ENCODE results near the gene XRCC1.
A peak's percentile ranks its signal among the peaks of the same experiment; 100 is the strongest.
"Not testable (repeated sequence)": the region's sequence is repeated elsewhere in the genome, so short reads cannot be mapped to it uniquely, and the experiment has no call there.

Gene XRCC1

GRCh38 chr19:43591904-43592772, 16.8 kb upstream of the XRCC1 start (continued):
- TF ChIP-seq ZNF146 (tag by site-specific recombination; IDR thresholded peaks at IDR 0.05) (no peak), ZNF112 (tag by site-specific recombination; IDR thresholded peaks at IDR 0.05) (no peak), ZNF558 (tag by site-specific recombination; IDR thresholded peaks at IDR 0.05) (no peak), ZNF747 (tag by site-specific recombination; IDR thresholded peaks at IDR 0.05) (no peak), GLI4 (tag by site-specific recombination; IDR thresholded peaks at IDR 0.05) (no peak), SP3 (tag by site-specific recombination; IDR thresholded peaks at IDR 0.05) (no peak), OVOL3 (tag by site-specific recombination; IDR thresholded peaks at IDR 0.05) (no peak), ZNF274 (IDR thresholded peaks at IDR 0.05; ENCODE audit: low read length) (no peak), ZNF274 (tag by site-specific recombination; IDR thresholded peaks at IDR 0.05; ENCODE audit: borderline replicate concordance) (no peak)

GRCh38 chr19:43589678-43590077, 14.4 kb upstream of the XRCC1 start:
- TF ChIP-seq ZNF501 (tag by site-specific recombination; IDR thresholded peaks at IDR 0.05) (no peak), ZNF600 (tag by site-specific recombination; IDR thresholded peaks at IDR 0.05) (no peak), SALL2 (tag by site-specific recombination; IDR thresholded peaks at IDR 0.05; ENCODE audit: borderline replicate concordance) (no peak), ZNF121 (tag by site-specific recombination; IDR thresholded peaks at IDR 0.05) (0 out of 2 replicates have a peak, but pooled peaks have one; percentile 12), KLF9 (tag by site-specific recombination; IDR thresholded peaks at IDR 0.05; ENCODE audit: low read depth) (no peak)
- Histone ChIP-seq H3K36me3 (ENCODE audit: control insufficient read depth in 2 of 2, insufficient read depth in 1 of 2, low read length in 2 of 2) (peaks cover 55 to 71% of the 10 kb centered on the region in 2 experiments), H3K4me3 (ENCODE audit: low read depth, low read length) (no peak overlapping the region), H3K9me3 (ENCODE audit: control insufficient read depth, insufficient read depth, low read depth, low read length) (no peaks in the 10 kb centered on the region), H3K27ac (ENCODE audit: extremely low read depth, low read depth, low read length) (no peak overlapping the region), H3K4me1 (ENCODE audit: control insufficient read depth, insufficient read depth, low read length) (peaks cover 4% of the 10 kb centered on the region; the same call in 1 of the 2 replicates)
- CTCF ChIA-PET, result no interaction called here
- POLR2A ChIA-PET, result interaction anchor here (1.9 kb wide), 1 partner anchor 79 kb away, joined by 5 read pairs; no protein-coding TSS in a partner anchor

- H3K36me3 ChIP-seq (ENCODE audit: control insufficient read depth in 2 of 2, insufficient read depth in 1 of 2, low read length in 2 of 2), result peaks cover 54 to 68% of the 10 kb centered on the region in 2 experiments
- ChIA-PET CTCF (interaction anchor here (0.6 to 1.8 kb wide), 4 partner anchors 34 to 987 kb away, joined by 3 to 11 read pairs (median 4); no protein-coding TSS in a partner anchor), POLR2A (interaction anchor here (1.9 kb wide), 1 partner anchor 79 kb away, joined by 5 read pairs; no protein-coding TSS in a partner anchor)
Measured at GRCh38 chr19:43589277-43589676, 13.9 kb upstream of the XRCC1 start.

GRCh38 chr19:43587029-43587428, 11.7 kb upstream of the XRCC1 start:
- ChIA-PET CTCF (interaction anchor here (0.6 to 1.7 kb wide), 5 partner anchors 8 to 182 kb away, joined by 3 to 12 read pairs (median 5); partner anchors contain the start of gene IRGQ), POLR2A (interaction anchor here (1.0 to 1.6 kb wide), 2 partner anchors 9 to 81 kb away, joined by 3 to 6 read pairs; partner anchors contain the start of genes IRGQ and ZNF576)
- peaks cover 31 to 49% of the 10 kb centered on the region in 2 experiments for H3K36me3 ChIP-seq (ENCODE audit: control insufficient read depth in 2 of 2, insufficient read depth in 1 of 2, low read length in 2 of 2)
- not testable (repeated sequence) for H3K9me3 ChIP-seq (ENCODE audit: control insufficient read depth, insufficient read depth, low read depth, low read length); H3K4me3 ChIP-seq (ENCODE audit: low read depth, low read length); H3K27ac ChIP-seq (ENCODE audit: extremely low read depth, low read depth, low read length); H3K4me1 ChIP-seq (ENCODE audit: control insufficient read depth, insufficient read depth, low read length)
- 0 out of 2 replicates have a peak, but pooled peaks have one; percentile 23 for TF ChIP-seq ZNF692 (tag by site-specific recombination; IDR thresholded peaks at IDR 0.05)
- peak; percentile 84 for TF ChIP-seq SCRT2 (tag by site-specific recombination; IDR thresholded peaks at IDR 0.05)

More at GRCh38 chr19:43589277-43589676, 13.9 kb upstream of the XRCC1 start:
- Histone ChIP-seq H3K27ac (ENCODE audit: extremely low read depth, low read depth, low read length) (no peak overlapping the region), H3K4me3 (ENCODE audit: low read depth, low read length) (no peak overlapping the region), H3K9me3 (ENCODE audit: control insufficient read depth, insufficient read depth, low read depth, low read length) (no peaks in the 10 kb centered on the region), H3K4me1 (ENCODE audit: control insufficient read depth, insufficient read depth, low read length) (peaks cover 4% of the 10 kb centered on the region; the same call in 1 of the 2 replicates)
- TF ChIP-seq OVOL3 (tag by site-specific recombination; IDR thresholded peaks at IDR 0.05), result no peak
- peak; percentile 88 for TF ChIP-seq ZNF121 (tag by site-specific recombination; IDR thresholded peaks at IDR 0.05)
- TF ChIP-seq EGR2 (tag by site-specific recombination; IDR thresholded peaks at IDR 0.05; ENCODE audit: low read depth), result peak; percentile 30; the same call in 1 of the 2 replicates
- peak; percentile 54 for TF ChIP-seq ZFHX2 (tag by site-specific recombination; conservative IDR thresholded peaks at IDR 0.05)
- no peak for TF ChIP-seq ZNF449 (tag by site-specific recombination; IDR thresholded peaks at IDR 0.05)

All from HEK293 (cell line).